ENCODE data around the gene SLC9C1. TPM values are rescaled to one million over a fixed set of nuclear protein-coding genes. Genes with fewer than 3 reads are reported as not detected.

Gene SLC9C1
- total RNA-seq, 1 experiment from 2014 or later = 0.50 TPM

GRCh38 chr3:112335434-112335781 is 41.4 kb upstream of the SLC9C1 start:
- WGBS (ENCODE audit: extremely low coverage, insufficient read length, low lambda C conversion rate) = no CpG with 5 or more reads among the region's 2 CpGs

More at GRCh38 chr3:112335434-112335781, 41.4 kb upstream of the SLC9C1 start:
- no peaks in the 10 kb centered on the region; a peak in 1 of 5 replicates for H3K9me3 Mint-ChIP-seq
- Histone ChIP-seq H2BK15ac (ENCODE audit: low read depth, low read length) (no peak overlapping the region), H3K27me3 (ENCODE audit: insufficient read depth, low read length) (no peaks in the 10 kb centered on the region), H3K23me2 (ENCODE audit: insufficient read length, low read depth, low read length, poor library complexity, severe bottlenecking) (peaks cover 10% of the 10 kb centered on the region), H4K20me1 (ENCODE audit: control insufficient read depth, insufficient read depth, insufficient read length) (no peaks in the 10 kb centered on the region), H3K79me2 (ENCODE audit: insufficient read depth, low read length) (peaks cover 36% of the 10 kb centered on the region), H4K91ac (ENCODE audit: insufficient read length, low read depth, low read length) (no peak overlapping the region), H2BK12ac (ENCODE audit: insufficient read length, low read depth, low read length) (no peak overlapping the region), H3K4me1 (ENCODE audit: insufficient read depth, low read length) (peaks cover 12% of the 10 kb centered on the region), H3T11ph (ENCODE audit: low read length) (no peak overlapping the region), H2AK5ac (ENCODE audit: insufficient read length, low read length) (no peak overlapping the region), H3K9me3 (ENCODE audit: control insufficient read depth, low read depth, low read length) (no peaks in the 10 kb centered on the region), H2AFZ (ENCODE audit: low read length) (no peak overlapping the region), H3K18ac (ENCODE audit: insufficient read length, low read depth, low read length) (no peak overlapping the region), H3K4ac (ENCODE audit: low read depth, low read length) (no peak overlapping the region), H3K23ac (ENCODE audit: insufficient read length, low read depth, low read length) (no peak overlapping the region), H3K56ac (ENCODE audit: insufficient read length, low read depth, low read length) (no peak overlapping the region), H4K5ac (ENCODE audit: insufficient read length, low read depth, low read length) (no peak overlapping the region), H3K79me1 (ENCODE audit: insufficient read depth, low read depth, low read length, poor library complexity, severe bottlenecking) (peaks cover 4% of the 10 kb centered on the region), H2BK5ac (ENCODE audit: insufficient read length, low read length) (no peak overlapping the region), H2BK20ac (ENCODE audit: low read depth, low read length, poor library complexity, severe bottlenecking) (no peak overlapping the region), H3K14ac (ENCODE audit: insufficient read depth, low read length) (no peak overlapping the region), H4K8ac (replicated peaks; ENCODE audit: insufficient read length, low read depth, low read length) (no peak overlapping the region), H3K9ac (ENCODE audit: extremely low read depth, insufficient read length, low read length) (no peak overlapping the region), H3K4me2 (ENCODE audit: insufficient read depth, insufficient read length, low read length) (peak overlapping the region; percentile 91), H2BK120ac (ENCODE audit: low read depth, low read length, poor library complexity, severe bottlenecking) (no peak overlapping the region), H3K27ac (ENCODE audit: insufficient read length, low read depth, low read length) (no peak overlapping the region)
- no peak for TF ChIP-seq CTCF (conservative IDR thresholded peaks at IDR 0.05)
- H3K27me3 Mint-ChIP-seq (ENCODE audit: low read depth) = no peaks in the 10 kb centered on the region
- peak overlapping the region; percentile 91 to 94 for H3K4me3 Mint-ChIP-seq
- peaks cover 27 to 41% (median 33%) of the 10 kb centered on the region in 3 experiments for H3K36me3 Mint-ChIP-seq (ENCODE audit: insufficient read depth in 1 of 3, low read depth in 3 of 3)
- peaks cover 55 to 63% of the 10 kb centered on the region in 2 experiments for H3K4me1 Mint-ChIP-seq
- no peak for DNase-seq
- peak overlapping the region; percentile 50 to 98 (median 73); a peak in 4 of 7 replicates for H3K27ac Mint-ChIP-seq
